Activated naive CD8-positive, alpha-beta T cell treated with anti-CD3 and anti-CD28 coated beads, Interleukin-2, amount 10 ng/mL, durations not matched to agents 7 days and 5 days (primary cell): ENCODE results near the gene GCNT2. TPM values are rescaled to one million over a fixed set of nuclear protein-coding genes. Genes with fewer than 3 reads are reported as not detected.

Experiments used
- ATAC-seq: fragments of 150-1000 bp; cut with Tn5 transposase; one replicate; pipeline ENCODE4 v1.10.0; 2021; ENCODE audit warnings: low read depth, moderate library complexity
- POLR2A ChIA-PET: fragments of 350-600 bp; sonication (Branson Sonifier 250); formaldehyde crosslinking; loops from one replicate; lab custom pipeline; 2021; ENCODE audit warnings: antibody characterized with exemption; lab: Charles Lee
- DNase-seq: peaks from one replicate; pipeline ENCODE4 v3.0.0; 2021
- H3K27ac Mint-ChIP-seq: one replicate; pipeline ENCODE4 v1.8.0; 2022; ENCODE audit warnings: mild to moderate bottlenecking, mixed read lengths
- H3K27me3 Mint-ChIP-seq: one replicate; pipeline ENCODE4 v1.8.0; 2022; ENCODE audit warnings: mild to moderate bottlenecking, moderate library complexity, mixed read lengths
- H3K36me3 Mint-ChIP-seq: one replicate; pipeline ENCODE4 v1.8.0; 2021; ENCODE audit warnings: mild to moderate bottlenecking, mixed read lengths
- H3K4me1 Mint-ChIP-seq: one replicate; pipeline ENCODE4 v1.8.0; 2021; ENCODE audit warnings: mixed read lengths
- H3K4me3 Mint-ChIP-seq: one replicate; pipeline ENCODE4 v1.8.0; 2022; ENCODE audit warnings: mild to moderate bottlenecking, moderate library complexity, mixed read lengths
- H3K9me3 Mint-ChIP-seq: one replicate; pipeline ENCODE4 v1.8.0; 2021; ENCODE audit warnings: mixed read lengths
- total RNA-seq, 2 experiments: library from RNA; stranded (reverse); gene quantifications; one replicate each; pipeline ENCODE4 v1.2.3, GENCODE V29; 2021

Gene GCNT2
- total RNA-seq, 2 experiments from 2014 or later: 7.5 to 8.9 TPM

GRCh38 chr6:10541591-10541990 is 20.4 kb downstream of the GCNT2 start:
- POLR2A ChIA-PET: no interaction called here
- no peak overlapping the region for H3K27ac Mint-ChIP-seq
- no peak for DNase-seq
- H3K4me1 Mint-ChIP-seq: peaks cover 14% of the 10 kb centered on the region
- no peaks in the 10 kb centered on the region for H3K27me3 Mint-ChIP-seq
- H3K9me3 Mint-ChIP-seq: peaks cover 10% of the 10 kb centered on the region
- ATAC-seq: no peak
- peaks cover 43% of the 10 kb centered on the region for H3K36me3 Mint-ChIP-seq
- no peak overlapping the region for H3K4me3 Mint-ChIP-seq

GRCh38 chr6:10542213-10542612 is 21.1 kb downstream of the GCNT2 start:
- Mint-ChIP-seq H3K4me3 (no peak overlapping the region), H3K27me3 (no peaks in the 10 kb centered on the region), H3K27ac (no peak overlapping the region), H3K4me1 (peaks cover 14% of the 10 kb centered on the region), H3K9me3 (peaks cover 10% of the 10 kb centered on the region), H3K36me3 (peaks cover 42% of the 10 kb centered on the region)
- DNase-seq: no peak
- POLR2A ChIA-PET: no interaction called here
- ATAC-seq: no peak

- Mint-ChIP-seq H3K4me1 (peaks cover 13% of the 10 kb centered on the region), H3K4me3 (no peak overlapping the region), H3K9me3 (peaks cover 10% of the 10 kb centered on the region), H3K27ac (no peak overlapping the region), H3K27me3 (no peaks in the 10 kb centered on the region), H3K36me3 (peaks cover 42% of the 10 kb centered on the region)
- ATAC-seq (no peak), DNase-seq (no peak)
- POLR2A ChIA-PET: no interaction called here
Measured at GRCh38 chr6:10543488-10543887, 22.3 kb downstream of the GCNT2 start.

DNA sequence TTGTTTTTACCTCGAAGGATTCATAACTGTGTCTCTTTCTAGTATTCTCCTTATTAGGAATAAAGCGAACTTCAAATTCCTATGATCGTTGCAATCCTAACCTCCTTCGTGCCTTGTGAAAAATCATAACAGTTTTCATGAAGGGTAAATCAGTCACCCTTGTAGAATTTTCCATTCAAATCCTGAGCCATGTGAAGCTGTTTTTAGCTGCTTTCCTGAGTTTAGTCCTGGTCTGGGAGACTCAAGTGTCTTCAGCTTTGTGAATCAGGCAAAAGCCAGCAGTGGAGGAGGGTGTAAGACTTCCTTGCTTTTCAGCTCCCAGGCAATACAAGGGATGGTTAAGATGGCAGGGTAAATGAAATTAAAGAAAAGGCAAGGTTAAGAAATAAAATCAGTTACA is 24.3 kb downstream of the GCNT2 start:
- POLR2A ChIA-PET: interaction anchor here (1.0 kb wide), 1 partner anchor 10 kb away, joined by 3 read pairs; no protein-coding TSS in a partner anchor

GRCh38 chr6:10547809-10548208 is 26.7 kb downstream of the GCNT2 start:
- ATAC-seq (no peak), DNase-seq (no peak)
- no peaks in the 10 kb centered on the region for H3K27me3 Mint-ChIP-seq
- H3K9me3 Mint-ChIP-seq: peaks cover 5% of the 10 kb centered on the region
- peaks cover 2% of the 10 kb centered on the region for H3K4me1 Mint-ChIP-seq
- no peak overlapping the region for H3K4me3 Mint-ChIP-seq
- H3K27ac Mint-ChIP-seq: no peak overlapping the region
- POLR2A ChIA-PET: no interaction called here
- H3K36me3 Mint-ChIP-seq: peaks cover 26% of the 10 kb centered on the region

More for the DNA sequence above, 24.3 kb downstream of the GCNT2 start:
- Mint-ChIP-seq H3K27ac (no peak overlapping the region), H3K27me3 (no peaks in the 10 kb centered on the region), H3K36me3 (peaks cover 34% of the 10 kb centered on the region), H3K4me3 (no peak overlapping the region), H3K4me1 (peaks cover 7% of the 10 kb centered on the region), H3K9me3 (peaks cover 12% of the 10 kb centered on the region)
- DNase-seq: no peak
- ATAC-seq: no peak

- POLR2A ChIA-PET: no interaction called here
- no peak for ATAC-seq
- Mint-ChIP-seq H3K4me1 (no peaks in the 10 kb centered on the region), H3K4me3 (no peak overlapping the region), H3K36me3 (peaks cover 27% of the 10 kb centered on the region), H3K9me3 (peaks cover 2% of the 10 kb centered on the region), H3K27ac (no peak overlapping the region), H3K27me3 (no peaks in the 10 kb centered on the region)
- DNase-seq: no peak
Measured at GRCh38 chr6:10550764-10551163, 29.6 kb downstream of the GCNT2 start.

- H3K9me3 Mint-ChIP-seq: peaks cover 2% of the 10 kb centered on the region
- no peak overlapping the region for H3K27ac Mint-ChIP-seq
- no peak overlapping the region for H3K4me3 Mint-ChIP-seq
- no peaks in the 10 kb centered on the region for H3K27me3 Mint-ChIP-seq
- H3K4me1 Mint-ChIP-seq: no peaks in the 10 kb centered on the region
- ATAC-seq: no peak
- DNase-seq: no peak
- peaks cover 36% of the 10 kb centered on the region for H3K36me3 Mint-ChIP-seq
- POLR2A ChIA-PET: no interaction called here
Measured at GRCh38 chr6:10552270-10552810, 31.2 kb downstream of the GCNT2 start.

GRCh38 chr6:10553871-10554270 is 32.7 kb downstream of the GCNT2 start:
- Mint-ChIP-seq H3K4me3 (no peak overlapping the region), H3K27ac (no peak overlapping the region), H3K9me3 (peaks cover 2% of the 10 kb centered on the region), H3K27me3 (no peaks in the 10 kb centered on the region), H3K4me1 (no peaks in the 10 kb centered on the region), H3K36me3 (peaks cover 33% of the 10 kb centered on the region)
- DNase-seq (no peak), ATAC-seq (no peak)
- POLR2A ChIA-PET: no interaction called here

DNA sequence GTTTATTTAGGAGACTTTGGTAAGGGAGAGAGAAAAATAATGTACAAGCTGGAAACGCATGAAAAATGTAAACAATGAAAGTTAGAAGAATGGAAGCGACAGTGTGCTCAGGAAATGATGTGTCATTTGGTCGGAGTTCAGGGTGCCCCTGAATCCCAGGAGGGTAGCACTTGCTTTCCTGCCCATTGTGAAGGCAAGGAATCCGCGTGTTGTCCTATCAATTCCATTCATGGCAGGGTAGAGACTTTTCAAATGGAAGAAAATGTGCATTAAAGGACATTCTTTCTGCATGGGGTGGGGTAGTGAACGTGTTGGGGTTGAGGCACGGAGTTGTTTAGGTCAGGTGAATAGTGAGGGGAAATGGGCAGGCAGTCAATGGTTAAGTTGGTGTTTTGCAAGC is 33.7 kb downstream of the GCNT2 start:
- ATAC-seq: no peak
- Mint-ChIP-seq H3K27me3 (no peaks in the 10 kb centered on the region), H3K4me3 (no peak overlapping the region), H3K4me1 (no peaks in the 10 kb centered on the region), H3K36me3 (peaks cover 28% of the 10 kb centered on the region), H3K9me3 (no peaks in the 10 kb centered on the region), H3K27ac (no peak overlapping the region)
- POLR2A ChIA-PET: no interaction called here
- DNase-seq: no peak

GRCh38 chr6:10555625-10556309 is 34.6 kb downstream of the GCNT2 start:
- ATAC-seq (no peak), DNase-seq (no peak)
- no peaks in the 10 kb centered on the region for H3K9me3 Mint-ChIP-seq
- no peak overlapping the region for H3K27ac Mint-ChIP-seq
- peaks cover 24% of the 10 kb centered on the region for H3K36me3 Mint-ChIP-seq
- no peak overlapping the region for H3K4me3 Mint-ChIP-seq
- H3K27me3 Mint-ChIP-seq: no peaks in the 10 kb centered on the region
- no peaks in the 10 kb centered on the region for H3K4me1 Mint-ChIP-seq
- POLR2A ChIA-PET: no interaction called here

GRCh38 chr6:10556589-10556988 is 35.4 kb downstream of the GCNT2 start:
- no peaks in the 10 kb centered on the region for H3K4me1 Mint-ChIP-seq
- no peak overlapping the region for H3K4me3 Mint-ChIP-seq

DNA sequence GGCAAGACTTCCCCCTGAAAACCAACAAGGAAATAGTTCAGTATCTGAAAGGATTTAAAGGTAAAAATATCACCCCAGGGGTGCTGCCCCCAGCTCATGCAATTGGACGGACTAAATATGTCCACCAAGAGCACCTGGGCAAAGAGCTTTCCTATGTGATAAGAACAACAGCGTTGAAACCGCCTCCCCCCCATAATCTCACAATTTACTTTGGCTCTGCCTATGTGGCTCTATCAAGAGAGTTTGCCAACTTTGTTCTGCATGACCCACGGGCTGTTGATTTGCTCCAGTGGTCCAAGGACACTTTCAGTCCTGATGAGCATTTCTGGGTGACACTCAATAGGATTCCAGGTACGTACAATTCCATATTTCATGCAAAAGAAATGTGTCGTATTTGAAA is 35.8 kb downstream of the GCNT2 start:
- Mint-ChIP-seq H3K4me3 (no peak overlapping the region), H3K27me3 (no peaks in the 10 kb centered on the region), H3K9me3 (no peaks in the 10 kb centered on the region), H3K36me3 (peaks cover 23% of the 10 kb centered on the region), H3K4me1 (no peaks in the 10 kb centered on the region), H3K27ac (no peak overlapping the region)
- POLR2A ChIA-PET: no interaction called here
- ATAC-seq (no peak), DNase-seq (no peak)

More at GRCh38 chr6:10556589-10556988, 35.4 kb downstream of the GCNT2 start:
- DNase-seq (no peak), ATAC-seq (no peak)
- peaks cover 21% of the 10 kb centered on the region for H3K36me3 Mint-ChIP-seq
- H3K27me3 Mint-ChIP-seq: no peaks in the 10 kb centered on the region
- H3K27ac Mint-ChIP-seq: no peak overlapping the region
- POLR2A ChIA-PET: no interaction called here
- H3K9me3 Mint-ChIP-seq: no peaks in the 10 kb centered on the region

DNA sequence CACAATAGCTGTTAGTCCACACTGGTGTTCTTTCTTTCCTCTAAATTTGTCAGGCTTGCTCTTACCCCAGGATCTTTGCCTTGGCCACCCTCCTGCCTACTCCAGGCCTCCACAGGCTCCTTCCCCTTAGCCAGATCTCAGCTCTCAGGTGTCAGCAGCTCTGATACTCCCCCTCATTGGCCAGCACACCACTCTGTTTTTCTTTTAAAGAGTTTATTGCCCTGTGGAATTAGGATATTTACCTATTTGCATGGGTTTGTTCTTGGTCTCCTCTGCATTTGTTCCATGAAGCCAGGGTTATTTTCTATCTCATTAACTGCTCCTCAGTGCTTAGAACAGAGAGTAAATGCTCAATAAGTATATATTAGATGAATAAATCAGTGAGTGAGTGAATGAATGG is 36.8 kb downstream of the GCNT2 start:
- no peak overlapping the region for H3K27ac Mint-ChIP-seq
- H3K36me3 Mint-ChIP-seq: peaks cover 23% of the 10 kb centered on the region
- H3K27me3 Mint-ChIP-seq: no peaks in the 10 kb centered on the region
- H3K9me3 Mint-ChIP-seq: no peaks in the 10 kb centered on the region
- DNase-seq (no peak), ATAC-seq (no peak)
- POLR2A ChIA-PET: interaction anchor here (0.5 to 0.6 kb wide), 2 partner anchors 25 to 136 kb away, joined by 3 to 4 read pairs; no protein-coding TSS in a partner anchor
- no peaks in the 10 kb centered on the region for H3K4me1 Mint-ChIP-seq
- no peak overlapping the region for H3K4me3 Mint-ChIP-seq

DNA sequence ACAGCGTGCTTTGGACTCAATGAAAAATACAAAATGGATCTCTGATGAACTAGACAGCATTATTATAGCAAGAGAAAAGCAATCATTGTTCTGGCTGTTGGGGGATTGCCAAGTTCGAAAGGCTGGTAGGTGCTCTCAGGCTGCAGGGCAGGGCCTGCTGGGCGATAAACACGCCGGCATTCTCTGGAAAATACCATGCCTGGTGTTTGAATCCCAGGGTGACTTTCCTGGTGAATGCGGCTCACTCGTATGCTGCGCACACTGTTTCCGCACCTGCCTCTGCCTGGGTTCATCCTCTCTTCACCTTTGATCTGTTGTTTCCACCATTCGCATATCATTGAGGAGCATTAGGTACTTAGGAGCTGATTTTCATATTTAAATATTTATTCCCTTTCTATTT is 37.4 kb downstream of the GCNT2 start:
- Mint-ChIP-seq H3K36me3 (peaks cover 23% of the 10 kb centered on the region), H3K4me1 (no peaks in the 10 kb centered on the region), H3K4me3 (no peak overlapping the region), H3K9me3 (no peaks in the 10 kb centered on the region), H3K27me3 (no peaks in the 10 kb centered on the region), H3K27ac (no peak overlapping the region)
- POLR2A ChIA-PET: interaction anchor here (0.5 kb wide), 1 partner anchor 25 kb away, joined by 3 read pairs; no protein-coding TSS in a partner anchor
- no peak for ATAC-seq
- DNase-seq: no peak
